NCI-H82 treated with DMSO at 0.1 percent for 48 hours (cell line): ENCODE data around the gene UBA3.

ENCODE experiments used
- DNase-seq: peaks from one replicate; lab custom pipeline; 2025; ENCODE audit not compliant: unreplicated experiment; lab: John Stamatoyannopoulos, UW

UBA3 gene

DNA sequence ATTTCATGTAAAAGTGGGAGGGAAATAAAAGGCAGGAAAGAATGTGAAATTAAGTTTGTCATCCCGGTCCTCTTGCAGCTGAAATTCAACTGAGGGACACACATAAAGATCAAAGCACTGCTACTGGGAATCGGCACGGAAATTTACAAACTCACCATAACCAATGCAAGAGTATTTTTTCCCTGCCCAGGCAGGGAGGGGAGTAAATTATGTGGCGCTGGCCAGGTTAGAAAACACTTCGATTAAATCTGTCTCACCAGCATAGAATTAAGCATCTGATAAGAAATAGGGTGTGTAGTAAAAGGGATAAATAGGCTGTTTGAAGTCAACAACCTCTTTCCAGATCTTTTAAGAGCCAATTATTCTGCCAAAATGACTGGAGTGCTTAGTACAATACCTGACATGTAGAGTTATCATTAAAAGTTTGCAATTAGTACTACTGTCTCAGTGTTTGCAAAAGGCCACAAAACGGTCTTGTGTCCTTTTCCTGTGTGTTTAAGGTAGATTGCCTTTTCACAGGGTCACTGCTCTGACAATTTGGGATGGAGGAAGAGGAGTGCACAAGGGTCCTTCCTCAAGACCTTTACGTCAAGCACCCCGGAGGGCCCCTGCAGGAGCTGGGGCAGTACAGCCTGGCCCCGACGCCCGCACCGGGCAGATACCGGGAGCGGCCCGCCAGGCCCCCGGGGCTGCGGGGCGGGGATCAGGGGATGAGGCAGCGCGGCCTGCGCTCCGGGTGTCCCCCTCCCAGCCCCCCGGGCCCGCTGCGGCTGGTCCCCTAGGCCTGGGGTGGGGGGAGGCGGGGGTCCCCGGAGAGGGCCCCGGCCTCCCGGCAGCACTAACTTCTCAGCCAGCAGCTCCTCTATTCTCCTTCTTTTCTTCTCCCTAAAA lies 651 bp downstream of the UBA3 start:
- DNase-seq: peak; percentile 30

- DNase-seq: peak; percentile 99
Observed at GRCh38 chr3:69072928-69073327, 7.2 kb downstream of the UBA3 start.

GRCh38 chr3:69066121-69066520 lies 14.0 kb downstream of the UBA3 start:
- no peak for DNase-seq

- DNase-seq: no peak
Observed at GRCh38 chr3:69065318-69065964, 14.7 kb downstream of the UBA3 start.

- no peak for DNase-seq
Observed at GRCh38 chr3:69063636-69064035, 16.5 kb downstream of the UBA3 start.

DNA sequence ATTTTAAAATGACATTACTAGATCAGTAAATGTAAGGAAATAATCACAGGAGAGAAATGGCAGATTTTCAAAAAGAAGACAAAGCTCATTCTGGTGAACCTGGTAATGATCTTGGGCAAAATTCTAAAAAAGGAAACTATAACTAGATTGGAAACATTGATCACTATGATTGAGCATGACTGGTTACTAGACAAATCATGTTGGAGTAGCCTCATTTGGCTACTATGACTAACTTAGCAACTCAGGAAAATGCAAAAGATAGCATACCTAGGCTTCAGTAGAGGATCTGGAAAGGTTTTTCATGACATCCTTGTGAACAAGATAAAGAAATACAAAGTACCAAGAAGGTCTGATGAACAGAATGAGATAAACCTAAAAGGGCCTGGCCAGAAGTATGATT lies 20.5 kb downstream of the UBA3 start:
- no peak for DNase-seq

GRCh38 chr3:69058947-69059224 lies 21.3 kb downstream of the UBA3 start:
- no peak for DNase-seq

DNA sequence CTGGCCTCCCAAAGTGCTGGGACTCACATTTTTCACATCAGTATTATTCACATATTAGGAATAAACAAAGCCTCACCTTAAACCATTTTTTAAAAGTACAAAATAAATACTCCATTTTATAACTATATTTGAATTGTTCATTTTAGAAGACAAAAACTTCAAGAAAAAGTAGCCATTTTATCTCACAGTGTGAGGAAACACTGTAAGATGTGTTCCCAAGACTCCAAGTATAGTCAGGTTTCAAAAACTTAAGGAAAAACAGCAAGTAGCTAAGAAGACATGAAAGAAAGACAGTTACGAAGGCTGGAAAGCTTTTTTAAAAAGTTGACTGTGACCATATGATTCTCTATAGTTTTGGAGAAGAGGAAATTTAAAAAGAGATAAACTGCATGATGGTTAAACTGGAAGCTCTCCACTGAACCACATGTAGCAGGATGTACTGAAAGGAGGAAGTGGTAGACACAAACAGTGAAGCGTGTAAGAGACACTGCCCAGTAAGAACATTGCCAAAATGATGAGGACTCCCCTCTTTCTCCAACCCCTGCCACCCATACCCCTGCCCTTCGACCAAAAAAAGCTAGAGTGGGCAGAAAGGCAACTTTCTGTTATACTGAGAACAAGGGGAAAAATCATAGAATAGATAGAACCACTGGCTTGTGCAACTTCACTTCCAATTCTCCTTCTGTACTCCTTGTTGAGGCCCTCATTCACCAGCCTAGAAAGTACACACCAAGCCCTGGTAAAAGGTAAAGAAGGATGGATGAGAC lies 21.8 kb downstream of the UBA3 start:
- no peak for DNase-seq

DNA sequence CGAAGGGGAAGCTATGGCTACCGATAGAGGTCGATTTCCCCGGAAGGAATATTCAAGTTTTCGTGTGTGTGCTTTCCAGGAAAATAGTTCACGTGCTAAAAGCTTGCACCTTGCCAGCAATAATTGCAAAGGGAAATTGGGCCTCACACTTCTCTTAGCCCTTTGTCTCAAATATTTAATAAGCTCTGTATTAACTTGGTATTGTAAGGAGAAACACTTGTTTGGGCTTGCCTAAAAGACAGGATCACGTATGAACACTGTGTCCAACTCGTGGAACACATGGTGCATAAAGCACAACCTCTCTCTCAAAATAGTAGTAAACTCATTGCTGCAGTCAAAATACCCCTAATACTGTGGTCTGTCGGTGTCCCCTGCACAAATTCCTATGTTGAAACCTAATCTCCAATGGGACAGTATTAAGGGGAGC lies 27.7 kb downstream of the UBA3 start:
- no peak for DNase-seq

- no peak for DNase-seq
Observed at GRCh38 chr3:69051756-69052471, 28.3 kb downstream of the UBA3 start, which contains the start of gene TMF1. Gene TMF1 (minus strand): TSS chr3:69052333. CDS start chr3:69052086, 247 bp downstream.

GRCh38 chr3:69048990-69049389 lies 31.2 kb downstream of the UBA3 start:
- no peak for DNase-seq

DNA sequence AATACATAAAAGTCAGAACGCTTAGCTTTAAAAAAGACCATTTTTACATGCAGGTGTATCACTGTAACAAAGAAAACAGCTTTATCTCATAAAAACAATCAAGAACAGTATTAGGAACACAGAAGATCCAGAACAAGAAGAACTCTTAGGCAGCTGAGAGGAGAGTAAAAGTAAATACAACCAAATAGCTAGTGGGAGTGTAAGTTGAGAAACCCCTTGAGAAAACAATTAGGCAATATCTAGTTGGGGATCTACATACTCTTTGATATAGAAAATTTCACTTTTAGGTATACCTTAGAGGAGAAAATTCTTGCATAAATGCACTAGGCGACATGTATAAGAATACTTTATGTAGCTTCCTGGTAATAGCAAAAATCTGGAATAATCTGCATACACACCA lies 35.6 kb downstream of the UBA3 start:
- DNase-seq: no peak

DNA sequence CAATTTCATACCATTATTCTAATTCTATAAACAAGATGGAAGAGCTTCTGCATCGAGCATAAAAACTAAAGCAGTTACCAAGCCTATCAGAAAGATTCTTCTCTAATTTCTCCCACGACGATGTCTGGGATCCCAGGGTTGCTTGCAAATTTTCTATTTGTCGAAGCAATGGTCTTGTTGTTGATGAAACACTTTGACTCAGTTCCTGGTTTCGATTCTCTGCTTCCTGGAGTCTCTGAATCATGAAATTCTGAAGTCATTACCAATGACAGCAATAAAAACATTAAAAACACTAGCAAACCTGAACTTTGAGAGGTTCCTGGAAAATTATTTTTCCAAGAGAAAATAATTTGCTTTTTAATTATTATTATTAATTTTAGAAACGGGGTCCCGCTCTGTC lies 46.7 kb downstream of the UBA3 start:
- DNase-seq: no peak

GRCh38 chr3:69032737-69033136 lies 47.4 kb downstream of the UBA3 start:
- no peak for DNase-seq

DNA sequence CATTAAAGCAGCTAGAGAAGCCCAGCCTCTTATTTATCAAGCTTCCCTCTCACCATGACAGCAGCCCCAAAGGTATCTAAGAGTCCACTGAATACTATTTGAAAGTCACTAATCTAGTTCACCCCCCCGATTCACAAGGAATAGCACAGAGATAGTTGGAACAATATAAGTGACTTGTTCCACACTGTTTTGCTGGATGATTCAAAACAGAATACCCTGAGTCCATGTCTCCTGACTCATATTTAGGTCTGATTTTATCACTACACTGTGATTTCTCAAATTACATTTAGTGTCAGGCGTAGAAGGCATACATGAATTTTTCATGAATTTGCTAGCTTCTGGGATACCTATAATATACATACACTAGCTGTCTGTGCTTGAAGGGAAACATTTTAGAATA lies 48.0 kb downstream of the UBA3 start:
- no peak for DNase-seq

DNA sequence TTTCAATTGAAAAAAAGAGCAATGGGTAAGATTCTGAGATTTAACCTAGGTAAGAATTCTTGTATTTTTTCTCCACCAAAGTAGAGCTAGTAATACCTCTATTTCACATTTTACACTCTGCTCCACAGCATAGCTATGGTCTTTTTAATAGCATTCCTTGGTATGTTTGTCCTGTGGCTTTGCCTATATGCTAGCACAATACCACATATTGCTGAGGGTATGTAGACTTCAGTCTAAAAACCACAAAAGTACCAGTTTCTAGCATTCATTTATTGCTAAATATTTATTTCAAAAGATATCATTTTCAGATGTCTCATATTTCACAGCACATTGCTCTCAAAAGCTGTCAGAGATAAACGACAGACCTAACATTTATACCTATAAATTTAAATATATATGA lies 48.5 kb downstream of the UBA3 start:
- no peak for DNase-seq

DNA sequence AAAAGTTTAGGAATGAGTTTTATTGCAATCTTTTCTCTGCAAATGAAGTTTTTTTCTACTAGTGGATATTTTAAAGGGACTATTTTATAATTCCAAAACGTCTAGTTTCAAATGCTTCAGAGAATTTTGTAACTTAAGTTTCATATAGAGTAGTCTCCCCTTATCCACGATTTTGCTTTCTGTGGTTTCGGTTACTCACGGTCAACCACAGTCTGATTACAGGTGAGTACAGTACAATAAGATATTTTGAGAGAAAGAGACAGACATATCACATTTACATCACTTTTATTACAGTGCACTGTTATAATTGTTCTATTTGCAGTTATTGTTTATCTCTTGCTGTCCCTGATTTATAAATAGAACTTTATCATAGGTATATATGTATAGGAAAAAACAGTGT lies 59.3 kb downstream of the UBA3 start:
- no peak for DNase-seq

GRCh38 chr3:69020424-69020823 lies 59.7 kb downstream of the UBA3 start:
- DNase-seq: no peak

DNA sequence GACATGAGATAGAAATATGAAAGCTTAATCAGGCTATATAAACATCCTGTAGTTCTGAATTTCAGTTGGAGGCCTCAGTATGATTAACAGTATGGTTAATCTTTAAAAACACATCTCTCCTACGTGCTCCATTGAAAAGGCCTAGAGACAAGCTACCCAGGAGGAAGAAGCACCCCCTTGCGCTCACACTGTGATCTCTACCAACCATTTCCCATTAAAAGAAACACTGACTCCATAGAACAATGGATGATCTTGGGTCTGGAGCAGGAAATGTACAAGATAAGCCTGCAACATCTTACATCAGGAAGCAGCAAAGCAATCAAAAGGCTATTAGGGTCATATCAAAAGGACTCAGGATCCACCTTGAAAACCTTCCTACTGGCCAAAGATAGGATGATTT lies 63.3 kb downstream of the UBA3 start:
- no peak for DNase-seq

- DNase-seq: no peak
Observed at GRCh38 chr3:69016102-69016501, 64.1 kb downstream of the UBA3 start.

DNA sequence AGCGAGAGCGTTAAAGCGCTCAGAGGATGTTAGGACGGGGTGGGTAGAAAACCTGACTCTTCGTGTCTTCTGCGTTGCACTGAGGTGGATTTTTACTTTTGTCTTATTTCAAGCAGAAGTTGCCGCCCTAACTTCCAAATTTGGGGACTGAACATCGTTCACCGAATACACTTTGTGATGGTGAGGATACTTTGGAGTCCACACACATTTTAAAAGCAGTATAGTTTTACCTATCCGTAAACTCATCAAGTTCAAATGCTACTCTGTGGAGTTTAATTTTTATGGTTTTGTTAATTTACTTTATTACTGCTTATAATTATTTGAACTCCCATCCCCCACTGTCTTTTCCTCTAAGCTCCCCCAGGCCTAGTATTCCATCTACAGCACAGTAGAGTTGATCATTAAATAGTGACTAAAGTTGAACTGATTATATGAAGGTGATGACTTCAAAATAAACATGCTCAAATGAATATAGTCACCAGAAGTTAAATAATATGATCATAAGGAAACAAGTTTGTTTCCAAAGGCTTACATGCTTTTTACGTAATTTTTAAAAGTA lies 66.1 kb downstream of the UBA3 start:
- DNase-seq: no peak
